ENCODE results near the gene FAM107B.

The FAM107B gene

DNA sequence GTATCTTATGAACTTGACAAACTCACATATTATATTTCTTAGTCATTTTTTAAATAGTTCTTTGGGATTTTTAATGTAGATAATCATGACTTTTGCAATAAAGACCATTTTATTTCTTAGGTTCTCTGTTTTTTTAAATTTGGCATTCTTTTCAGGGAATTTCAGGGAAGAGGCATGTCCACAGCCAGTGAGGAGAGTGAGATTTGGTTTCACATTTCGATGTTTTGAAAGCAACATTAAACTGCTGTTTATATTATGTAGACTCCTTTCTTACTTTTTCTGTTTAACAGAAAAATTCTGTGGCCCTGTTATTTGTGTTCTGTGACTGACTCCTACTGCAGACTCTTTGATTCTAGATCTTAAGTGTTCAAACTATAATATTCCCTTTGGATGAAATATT, 153.7 kb downstream of the FAM107B start:
- no peak for DNase-seq

- DNase-seq = no peak
These were observed 156.0 kb downstream of the FAM107B start for GRCh38 chr10:14618674-14619073.

DNA sequence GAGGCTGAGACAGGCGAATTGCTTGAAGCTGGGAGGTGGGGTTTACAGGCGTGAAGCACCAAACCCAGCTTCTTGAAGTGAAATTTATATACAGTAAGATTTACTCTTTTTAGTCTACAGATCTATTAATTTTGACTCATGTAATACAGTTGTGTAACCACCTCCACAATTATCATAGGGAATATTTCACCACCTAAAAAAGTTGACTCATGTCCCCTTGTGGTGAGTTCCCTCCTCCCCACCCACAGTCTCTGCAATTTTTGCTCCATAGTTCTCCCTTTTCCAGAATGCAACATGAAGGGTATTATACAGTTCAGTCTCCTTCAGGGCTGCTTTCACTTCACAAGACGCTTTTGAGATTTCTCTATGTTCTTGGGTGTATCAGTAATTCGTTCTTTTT, 156.8 kb downstream of the FAM107B start:
- DNase-seq = peak; percentile 49

DNA sequence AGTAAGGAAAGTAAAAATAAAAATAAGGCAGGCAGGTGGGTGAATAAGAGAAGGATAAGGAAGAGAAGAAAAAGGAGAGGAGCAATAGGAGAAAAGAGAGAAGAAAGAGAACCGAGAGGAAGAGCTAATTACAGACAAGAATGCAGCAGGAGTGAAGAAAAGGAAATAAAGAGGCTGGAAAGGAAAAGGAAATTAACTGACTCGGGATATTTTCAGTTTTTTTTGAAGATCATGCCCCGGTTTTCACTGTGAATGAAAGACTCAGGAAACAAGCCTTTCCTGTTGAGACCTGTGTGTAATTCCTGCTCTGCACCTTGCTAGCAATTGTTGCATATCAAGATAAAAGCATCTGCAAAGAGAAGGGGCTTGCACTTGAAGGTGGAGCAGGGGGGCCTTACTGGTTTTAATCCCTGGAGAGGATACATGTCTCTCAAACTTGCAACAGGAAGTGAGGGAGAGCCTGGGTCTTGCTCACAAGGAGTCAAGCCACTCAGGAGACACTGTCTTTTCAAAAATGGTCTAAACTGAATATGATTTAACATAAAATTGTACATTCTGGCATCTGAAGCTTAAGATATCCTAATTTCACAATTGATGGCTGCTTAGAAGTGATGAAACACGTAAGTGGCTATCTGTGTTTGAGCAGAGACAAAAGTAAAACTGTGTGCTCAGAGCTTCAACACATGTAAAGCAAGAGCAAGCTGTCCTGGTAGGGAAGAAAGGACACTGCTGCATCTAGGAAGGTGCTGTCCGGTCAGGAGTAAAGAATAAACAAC, 157.6 kb downstream of the FAM107B start:
- DNase-seq = no peak

DNA sequence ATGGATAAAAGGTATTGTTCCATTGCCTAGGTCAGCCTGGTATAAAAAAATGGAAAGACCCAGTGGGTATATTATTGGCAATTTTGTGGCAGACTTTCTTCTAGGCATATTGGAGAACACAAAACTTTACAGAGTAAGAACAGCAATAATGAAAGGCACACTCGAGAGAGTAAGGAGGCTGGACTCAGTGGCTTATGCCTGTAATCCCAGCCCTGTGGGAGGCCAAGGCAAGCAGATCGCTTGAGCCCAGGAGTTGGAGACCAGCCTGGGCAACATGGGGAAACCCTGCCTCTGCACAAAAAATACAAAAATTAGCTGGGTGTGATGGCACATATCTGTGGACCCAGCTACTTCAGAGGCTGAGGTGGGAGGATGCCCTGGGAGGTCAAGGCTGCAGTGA, 158.2 kb downstream of the FAM107B start:
- DNase-seq = no peak

GRCh38 chr10:14613588-14613920, 161.1 kb downstream of the FAM107B start:
- no peak for DNase-seq

GRCh38 chr10:14612873-14613587, 161.7 kb downstream of the FAM107B start:
- DNase-seq = no peak

GRCh38 chr10:14611968-14612693, 162.6 kb downstream of the FAM107B start:
- no peak for DNase-seq

DNA sequence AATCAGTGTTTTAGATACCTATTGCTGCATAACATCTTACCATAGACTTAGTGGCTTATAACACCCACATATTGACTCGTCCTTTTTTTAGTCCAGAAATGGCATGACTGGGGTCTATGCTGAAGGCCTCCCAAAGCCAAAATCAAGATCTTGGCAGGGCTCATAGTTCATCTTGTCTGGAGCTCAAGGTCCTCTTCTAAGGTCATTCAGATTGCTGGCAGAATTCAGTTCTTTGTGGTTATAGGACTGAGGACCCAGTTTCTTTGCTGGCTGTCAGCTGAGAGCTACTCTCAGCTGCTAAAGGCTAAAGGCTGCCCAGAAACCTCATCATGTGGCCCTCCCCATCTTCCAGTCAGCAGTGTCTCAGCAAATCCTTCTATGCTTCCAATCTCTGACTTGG, 165.5 kb downstream of the FAM107B start:
- no peak for DNase-seq

DNA sequence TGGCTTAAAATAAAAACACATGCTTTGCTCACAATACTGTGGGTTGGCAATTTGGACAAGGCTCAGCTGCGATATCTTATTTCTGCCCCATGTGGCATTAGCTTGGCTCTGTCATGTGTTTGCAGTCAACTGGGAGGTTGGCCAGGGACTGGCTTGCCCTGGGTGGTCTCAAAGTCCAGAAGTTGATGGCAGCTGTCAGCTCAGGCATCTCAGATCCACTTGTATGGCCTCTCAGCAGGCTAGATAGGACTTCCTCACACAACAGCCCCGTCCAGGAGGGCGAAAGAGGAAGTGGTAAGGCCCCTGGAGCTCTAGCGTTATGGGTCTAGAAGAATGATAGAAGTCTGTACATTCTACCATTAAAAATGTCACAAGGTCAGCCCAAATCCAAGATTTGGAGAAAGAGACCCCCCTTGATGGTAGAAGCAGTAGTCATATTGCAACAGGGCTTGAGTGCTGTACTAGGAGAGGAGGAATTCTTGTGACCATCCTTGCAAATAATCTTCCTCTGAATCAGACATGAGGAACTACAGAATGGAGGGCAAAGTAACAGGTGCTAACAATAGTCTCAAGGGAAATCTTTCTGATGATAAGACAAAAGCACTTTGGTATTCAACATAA, 166.2 kb downstream of the FAM107B start:
- DNase-seq = no peak

- DNase-seq = no peak
These were observed 168.1 kb downstream of the FAM107B start for GRCh38 chr10:14606633-14607032.

GRCh38 chr10:14605231-14605925, 169.3 kb downstream of the FAM107B start:
- DNase-seq = peak; percentile 38

DNA sequence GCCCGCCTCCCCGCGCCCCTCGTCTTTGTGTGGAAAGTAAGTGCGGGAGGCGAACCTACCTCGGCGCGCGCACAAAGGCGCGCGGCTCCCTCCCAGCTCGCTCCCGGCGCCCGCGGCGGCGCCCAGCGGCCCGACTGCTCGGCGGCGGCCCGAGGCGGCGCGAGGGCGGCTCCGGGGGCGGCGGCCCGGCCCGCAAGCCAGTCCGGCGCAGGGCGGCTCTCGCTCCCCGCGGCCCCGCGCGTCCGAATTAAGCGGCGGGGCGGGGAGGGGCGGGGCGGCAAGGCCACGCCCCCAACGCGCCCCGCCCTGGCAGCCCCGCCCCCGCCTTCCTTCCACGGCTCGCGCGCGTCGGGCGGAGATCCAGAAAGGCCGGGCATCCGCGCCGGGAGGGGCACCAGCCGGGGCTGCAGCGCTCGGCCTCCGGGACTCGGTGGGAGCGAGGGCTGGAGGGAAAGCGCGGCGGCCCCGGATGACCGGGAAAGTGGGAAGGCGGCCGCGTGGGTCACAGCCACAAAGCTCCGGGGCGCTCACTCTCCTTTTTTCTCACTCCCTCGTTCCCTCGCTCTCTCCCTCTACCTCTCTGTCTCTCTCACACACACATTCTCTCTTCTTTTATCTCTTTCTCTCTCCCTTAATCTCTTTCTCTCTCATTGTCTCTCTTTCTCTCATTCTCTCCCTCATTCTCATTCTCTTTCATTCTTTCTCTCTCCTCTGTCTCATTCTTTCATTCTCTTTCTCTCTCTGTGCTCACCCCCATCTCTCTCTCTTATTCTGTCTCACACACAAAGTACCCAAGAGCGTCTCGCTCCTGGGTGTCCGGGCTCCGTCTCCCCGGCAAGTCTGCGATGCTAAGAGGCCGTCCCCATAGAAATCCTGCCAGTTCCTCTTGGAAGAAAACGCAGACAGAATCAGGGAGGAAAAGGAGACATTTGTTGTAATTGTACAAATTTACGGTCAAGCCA, 170.2 kb downstream of the FAM107B start:
- DNase-seq = peak; percentile 80

- no peak for DNase-seq
These were observed 171.1 kb downstream of the FAM107B start for GRCh38 chr10:14603534-14604102.

- DNase-seq = no peak
These were observed 171.7 kb downstream of the FAM107B start for GRCh38 chr10:14602807-14603533.

DNA sequence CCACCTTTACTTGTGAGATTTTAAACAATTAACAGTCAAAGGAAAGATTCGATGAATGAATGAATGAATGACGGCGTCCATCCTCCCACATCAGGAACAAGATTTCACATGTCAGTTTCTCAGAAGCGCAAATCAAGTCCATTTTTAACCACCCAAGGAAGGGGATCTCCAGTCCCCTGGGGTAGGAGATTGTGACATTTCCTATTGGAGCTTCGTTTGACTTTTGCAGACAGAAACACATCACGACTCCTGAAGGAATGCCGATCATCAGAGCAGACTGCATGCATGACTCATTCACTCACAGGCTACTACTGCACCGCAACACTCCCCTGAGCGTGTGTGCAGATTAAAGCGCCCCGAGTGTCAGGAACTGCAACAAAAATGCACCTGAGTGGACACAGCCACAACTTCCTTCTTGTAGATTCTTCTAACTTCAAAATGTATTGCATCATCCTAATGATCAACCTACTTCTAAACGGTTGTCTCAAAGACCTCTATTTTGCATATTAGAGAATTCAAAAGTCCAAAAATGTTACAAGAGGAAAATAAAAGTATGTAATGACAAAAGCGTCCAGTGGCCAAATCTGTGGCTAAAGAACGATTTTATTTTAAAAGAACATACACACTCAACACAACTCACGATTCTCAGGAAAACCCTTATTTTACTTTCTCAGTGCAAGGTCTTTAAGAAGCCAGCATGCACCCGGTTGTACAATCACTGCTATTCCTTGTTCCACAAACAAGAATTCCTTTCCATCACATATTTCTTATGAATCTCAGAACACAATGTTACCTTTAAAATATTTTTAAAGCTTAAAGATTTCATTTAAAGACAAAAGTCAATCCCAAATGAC, 172.6 kb downstream of the FAM107B start:
- DNase-seq = peak; percentile 83

- DNase-seq = no peak
These were observed 173.4 kb downstream of the FAM107B start for GRCh38 chr10:14601326-14601725.

GRCh38 chr10:14600065-14600464, 174.6 kb downstream of the FAM107B start:
- no peak for DNase-seq
